ENCODE results near the gene SCGB1C2. TPM values are rescaled to one million over a fixed set of nuclear protein-coding genes. Genes with fewer than 3 reads are reported as not detected.

The SCGB1C2 gene
- total RNA-seq, 3 donors from 2014 or later = not detected

DNA sequence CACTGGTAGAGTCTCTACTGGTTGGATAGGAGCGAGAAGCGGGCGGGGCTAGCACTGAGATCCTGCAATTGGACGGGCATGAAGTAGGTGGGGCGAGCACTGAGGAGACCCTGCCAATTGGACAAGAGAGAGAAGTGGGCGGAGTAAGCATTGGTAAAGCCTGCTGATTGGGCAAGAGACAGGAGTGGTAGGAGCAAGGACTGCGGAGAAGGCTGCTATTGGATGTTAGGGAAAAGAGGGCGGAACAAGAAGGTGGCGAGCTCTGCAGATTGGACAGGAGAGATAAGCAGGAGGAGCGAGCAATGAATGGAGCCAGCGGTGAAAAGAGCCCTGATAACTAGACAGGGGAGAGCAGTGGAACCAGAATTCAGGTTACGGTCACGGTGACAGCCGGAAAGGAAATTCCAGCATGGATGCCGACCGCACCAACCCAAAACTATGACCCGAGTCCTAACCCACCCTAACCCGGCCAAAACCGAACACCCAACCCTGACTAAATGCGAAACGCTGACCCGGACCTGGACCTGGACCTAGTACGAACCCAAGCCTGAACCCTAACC lies 4.8 kb downstream of the SCGB1C2 start:
- intact Hi-C loops (cut with DNase I; ENCODE audit: low total_unique reads) = no loop called here
- Histone ChIP-seq H3K4me3 (no peak overlapping the region), H3K27me3 (no peaks in the 10 kb centered on the region), H3K4me1 (no peaks in the 10 kb centered on the region), H3K27ac (no peak overlapping the region), H3K36me3 (no peaks in the 10 kb centered on the region), H3K9me3 (no peaks in the 10 kb centered on the region)
- DNase-seq (ENCODE audit: low spot score in 2 of 2) = peak; percentile 16 to 45
- TF ChIP-seq POLR2A (IDR thresholded peaks at IDR 0.05) (no peak), POLR2AphosphoS5 (IDR thresholded peaks at IDR 0.05) (no peak)
- TF ChIP-seq, protein P1, sequence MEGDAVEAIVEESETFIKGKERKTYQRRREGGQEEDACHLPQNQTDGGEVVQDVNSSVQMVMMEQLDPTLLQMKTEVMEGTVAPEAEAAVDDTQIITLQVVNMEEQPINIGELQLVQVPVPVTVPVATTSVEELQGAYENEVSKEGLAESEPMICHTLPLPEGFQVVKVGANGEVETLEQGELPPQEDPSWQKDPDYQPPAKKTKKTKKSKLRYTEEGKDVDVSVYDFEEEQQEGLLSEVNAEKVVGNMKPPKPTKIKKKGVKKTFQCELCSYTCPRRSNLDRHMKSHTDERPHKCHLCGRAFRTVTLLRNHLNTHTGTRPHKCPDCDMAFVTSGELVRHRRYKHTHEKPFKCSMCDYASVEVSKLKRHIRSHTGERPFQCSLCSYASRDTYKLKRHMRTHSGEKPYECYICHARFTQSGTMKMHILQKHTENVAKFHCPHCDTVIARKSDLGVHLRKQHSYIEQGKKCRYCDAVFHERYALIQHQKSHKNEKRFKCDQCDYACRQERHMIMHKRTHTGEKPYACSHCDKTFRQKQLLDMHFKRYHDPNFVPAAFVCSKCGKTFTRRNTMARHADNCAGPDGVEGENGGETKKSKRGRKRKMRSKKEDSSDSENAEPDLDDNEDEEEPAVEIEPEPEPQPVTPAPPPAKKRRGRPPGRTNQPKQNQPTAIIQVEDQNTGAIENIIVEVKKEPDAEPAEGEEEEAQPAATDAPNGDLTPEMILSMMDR (IDR thresholded peaks at IDR 0.05) = no peak

- H3K27me3 ChIP-seq = no peaks in the 10 kb centered on the region
- TF ChIP-seq, protein P1 (IDR thresholded peaks at IDR 0.05) = no peak
- TF ChIP-seq POLR2AphosphoS5 (IDR thresholded peaks at IDR 0.05) (no peak), POLR2A (IDR thresholded peaks at IDR 0.05) (no peak)
- intact Hi-C loops (cut with DNase I; ENCODE audit: low total_unique reads) = no loop called here
- no peak overlapping the region for H3K27ac ChIP-seq
- no peak overlapping the region for H3K4me3 ChIP-seq
- H3K36me3 ChIP-seq = no peaks in the 10 kb centered on the region
- H3K9me3 ChIP-seq = no peaks in the 10 kb centered on the region
- H3K4me1 ChIP-seq = no peaks in the 10 kb centered on the region
- peak in 1 of 2 donors; percentile 18 for DNase-seq (ENCODE audit: low spot score in 2 of 2)
Measured at GRCh38 chr17:142876-143784, 5.8 kb downstream of the SCGB1C2 start.

- DNase-seq (ENCODE audit: low spot score in 2 of 2) = peak; percentile 56 to 89
- TF ChIP-seq POLR2AphosphoS5 (IDR thresholded peaks at IDR 0.05) (no peak), POLR2A (IDR thresholded peaks at IDR 0.05) (no peak)
- TF ChIP-seq, protein P1 (IDR thresholded peaks at IDR 0.05) = peak; percentile 61 to 77 (median 75)
- no peaks in the 10 kb centered on the region for H3K4me1 ChIP-seq
- H3K9me3 ChIP-seq = no peaks in the 10 kb centered on the region
- no peak overlapping the region for H3K27ac ChIP-seq
- intact Hi-C loops (cut with DNase I; ENCODE audit: low total_unique reads) = no loop called here
- no peaks in the 10 kb centered on the region for H3K27me3 ChIP-seq
- no peaks in the 10 kb centered on the region for H3K36me3 ChIP-seq
- no peak overlapping the region for H3K4me3 ChIP-seq
Measured at GRCh38 chr17:143785-144281, 6.5 kb downstream of the SCGB1C2 start.

DNA sequence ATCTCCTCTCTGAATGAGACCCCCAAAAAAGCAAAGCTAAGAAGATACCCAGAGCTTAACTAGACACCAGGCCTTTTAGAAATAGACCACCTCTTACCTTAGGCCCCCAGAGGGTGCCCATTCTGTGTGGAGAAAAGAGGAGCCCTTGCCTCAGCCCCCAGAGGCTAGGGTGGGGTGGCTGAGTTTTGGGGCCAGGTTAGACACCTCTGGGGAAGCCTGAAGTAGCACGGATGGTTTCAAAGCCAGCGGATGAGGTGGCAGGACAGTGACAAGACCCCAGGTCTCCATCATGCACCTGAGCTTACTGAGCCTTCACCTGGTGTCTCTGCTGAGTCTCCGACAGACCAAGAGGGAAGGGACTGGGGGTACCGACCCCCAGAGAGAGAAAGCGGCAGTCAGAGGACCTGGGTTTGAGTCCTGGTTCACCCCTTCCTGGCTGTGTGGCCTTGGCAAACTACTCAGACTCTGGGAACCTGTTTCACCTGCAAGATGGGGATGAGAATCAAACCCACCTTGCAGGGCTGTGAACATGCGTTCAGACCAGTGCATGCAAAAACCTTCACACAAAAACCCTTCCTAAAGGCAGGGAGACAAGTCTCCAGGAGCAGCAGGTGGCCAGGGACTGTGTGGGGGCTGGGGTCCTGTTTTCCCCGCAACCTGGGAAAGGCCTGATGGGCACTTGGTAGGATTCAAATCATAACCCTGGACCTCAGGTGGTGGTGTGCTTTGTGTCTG lies 7.7 kb downstream of the SCGB1C2 start:
- no peaks in the 10 kb centered on the region for H3K27me3 ChIP-seq
- no peak overlapping the region for H3K4me3 ChIP-seq
- TF ChIP-seq POLR2AphosphoS5 (IDR thresholded peaks at IDR 0.05) (no peak), POLR2A (IDR thresholded peaks at IDR 0.05) (no peak)
- TF ChIP-seq, protein P1 (IDR thresholded peaks at IDR 0.05) = no peak
- H3K27ac ChIP-seq = no peak overlapping the region
- intact Hi-C loops (cut with DNase I; ENCODE audit: low total_unique reads) = no loop called here
- H3K4me1 ChIP-seq = no peaks in the 10 kb centered on the region
- no peaks in the 10 kb centered on the region for H3K9me3 ChIP-seq
- peak in 1 of 2 donors; percentile 13 for DNase-seq (ENCODE audit: low spot score in 2 of 2)
- H3K36me3 ChIP-seq = no peaks in the 10 kb centered on the region
